ENCODE results near the gene ADORA2A.

DNA sequence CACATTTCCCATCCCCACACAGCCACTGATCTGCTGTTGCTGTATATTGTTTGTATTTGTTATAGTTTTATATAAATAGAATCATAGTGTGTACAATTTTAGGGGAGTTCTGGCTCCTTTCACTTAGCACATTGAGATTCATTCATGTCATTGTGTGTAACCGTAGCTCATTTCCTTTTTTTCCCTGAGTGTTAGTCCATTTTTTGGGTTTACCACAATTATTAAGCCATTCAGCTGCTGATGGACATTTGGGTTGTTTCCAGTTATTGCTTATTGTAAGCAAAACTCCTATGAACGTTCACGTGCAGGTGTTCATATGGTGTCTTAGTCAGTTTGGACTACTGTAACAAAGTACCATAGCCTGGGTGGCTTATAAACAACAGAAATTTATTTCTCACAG, 33.6 kb upstream of the ADORA2A start:
- TF ChIP-seq CTCF (IDR thresholded peaks at IDR 0.05) = no peak
- no peak for TF ChIP-seq POLR2A (IDR thresholded peaks at IDR 0.05)
- TF ChIP-seq EP300 (IDR thresholded peaks at IDR 0.05) = no peak
